Nephron (organoid): ENCODE measurements around the gene EFNB1.

Source experiments
- H3K27ac Mint-ChIP-seq, 3 experiments: 2 replicates each; pipeline ENCODE4 v1.8.0; 2020; ENCODE audit warnings: mixed read lengths in 3 of 3, mild to moderate bottlenecking in 2 of 3, moderate library complexity in 1 of 3
- H3K27me3 Mint-ChIP-seq: 2 replicates; pipeline ENCODE4 v1.8.0; 2021; ENCODE audit warnings: low read depth, mild to moderate bottlenecking, moderate library complexity, mixed read lengths
- H3K36me3 Mint-ChIP-seq: 2 replicates; pipeline ENCODE4 v1.8.0; 2020; ENCODE audit warnings: low read depth, mixed read lengths
- H3K4me1 Mint-ChIP-seq: 2 replicates; pipeline ENCODE4 v1.8.0; 2020; ENCODE audit warnings: mixed read lengths
- H3K4me3 Mint-ChIP-seq, 3 experiments: 2 replicates each; pipeline ENCODE4 v1.8.0; 2020; ENCODE audit warnings: mild to moderate bottlenecking in 3 of 3, mixed read lengths in 3 of 3, moderate library complexity in 2 of 3
- H3K9me3 Mint-ChIP-seq: 2 replicates; pipeline ENCODE4 v1.8.0; 2020; ENCODE audit warnings: mixed read lengths
- CTCF ChIP-seq, 3 experiments: fragments of 200-600 bp; sonication (generic); IDR thresholded peaks; one replicate each; pipeline ENCODE4 v1.5.0; 2021; ENCODE audit warnings: antibody characterized with exemption in 3 of 3; ENCODE audit not compliant: unreplicated experiment in 3 of 3

EFNB1 gene

GRCh38 chrX:68865926-68866325, 37.1 kb downstream of the EFNB1 start:
- Mint-ChIP-seq H3K4me1 (peaks cover 55% of the 10 kb centered on the region), H3K27ac (peak overlapping the region; percentile 63 to 92 (median 71)), H3K9me3 (no peaks in the 10 kb centered on the region), H3K4me3 (no peak overlapping the region), H3K36me3 (no peaks in the 10 kb centered on the region), H3K27me3 (no peaks in the 10 kb centered on the region)
- no peak for TF ChIP-seq CTCF (IDR thresholded peaks at IDR 0.05; ENCODE audit: unreplicated experiment in 3 of 3)

- no peaks in the 10 kb centered on the region for H3K36me3 Mint-ChIP-seq
- no peak for TF ChIP-seq CTCF (IDR thresholded peaks at IDR 0.05; ENCODE audit: unreplicated experiment in 3 of 3)
- H3K4me1 Mint-ChIP-seq: peaks cover 70% of the 10 kb centered on the region
- H3K4me3 Mint-ChIP-seq: peak overlapping the region in 2 of 3 experiments; percentile 12 to 22
- peak overlapping the region; percentile 92 to 97 (median 92) for H3K27ac Mint-ChIP-seq
- H3K9me3 Mint-ChIP-seq: no peaks in the 10 kb centered on the region
- no peaks in the 10 kb centered on the region for H3K27me3 Mint-ChIP-seq
These were observed 38.8 kb downstream of the EFNB1 start for GRCh38 chrX:68867458-68868112.

GRCh38 chrX:68868316-68868715, 39.5 kb downstream of the EFNB1 start:
- H3K9me3 Mint-ChIP-seq: no peaks in the 10 kb centered on the region
- peak overlapping the region; percentile 92 to 97 (median 92) for H3K27ac Mint-ChIP-seq
- no peak for TF ChIP-seq CTCF (IDR thresholded peaks at IDR 0.05; ENCODE audit: unreplicated experiment in 3 of 3)
- H3K4me1 Mint-ChIP-seq: peaks cover 77% of the 10 kb centered on the region
- H3K27me3 Mint-ChIP-seq: no peaks in the 10 kb centered on the region
- no peak overlapping the region for H3K4me3 Mint-ChIP-seq
- H3K36me3 Mint-ChIP-seq: no peaks in the 10 kb centered on the region

GRCh38 chrX:68868902-68869800, 40.3 kb downstream of the EFNB1 start:
- TF ChIP-seq CTCF (IDR thresholded peaks at IDR 0.05; ENCODE audit: unreplicated experiment in 3 of 3): no peak
- Mint-ChIP-seq H3K9me3 (no peaks in the 10 kb centered on the region), H3K27me3 (no peaks in the 10 kb centered on the region), H3K4me3 (no peak overlapping the region), H3K27ac (peak overlapping the region; percentile 92 to 97 (median 92)), H3K36me3 (no peaks in the 10 kb centered on the region), H3K4me1 (peaks cover 70% of the 10 kb centered on the region)

GRCh38 chrX:68870357-68870756, 41.5 kb downstream of the EFNB1 start:
- Mint-ChIP-seq H3K27me3 (no peaks in the 10 kb centered on the region), H3K27ac (peak overlapping the region in 1 of 3 experiments; percentile 86), H3K4me1 (peaks cover 67% of the 10 kb centered on the region), H3K9me3 (no peaks in the 10 kb centered on the region), H3K36me3 (no peaks in the 10 kb centered on the region), H3K4me3 (no peak overlapping the region)
- TF ChIP-seq CTCF (IDR thresholded peaks at IDR 0.05; ENCODE audit: unreplicated experiment in 3 of 3): no peak
